ENCODE measurements around the gene FZD4.
"Not testable (repeated sequence)": the region's sequence is repeated elsewhere in the genome, so short reads cannot be mapped to it uniquely, and the experiment has no call there.

Gene FZD4

GRCh38 chr11:86938900-86939880 is 16.0 kb downstream of the FZD4 start:
- in situ Hi-C loops (cut with HindIII; ENCODE audit: low sequenced_read_pairs) = no loop called here

GRCh38 chr11:86938203-86938899 is 16.8 kb downstream of the FZD4 start:
- in situ Hi-C loops (cut with HindIII; ENCODE audit: low sequenced_read_pairs) = no loop called here

- in situ Hi-C loops (cut with HindIII; ENCODE audit: low sequenced_read_pairs) = not testable (repeated sequence)
Measured at GRCh38 chr11:86937193-86937806, 17.9 kb downstream of the FZD4 start.

- in situ Hi-C loops (cut with HindIII; ENCODE audit: low sequenced_read_pairs) = no loop called here
Measured at GRCh38 chr11:86934926-86935579, 20.1 kb downstream of the FZD4 start.

- in situ Hi-C loops (cut with HindIII; ENCODE audit: low sequenced_read_pairs) = no loop called here
Measured at GRCh38 chr11:86934582-86934900, 20.7 kb downstream of the FZD4 start.

GRCh38 chr11:86933891-86934581 is 21.2 kb downstream of the FZD4 start:
- in situ Hi-C loops (cut with HindIII; ENCODE audit: low sequenced_read_pairs) = no loop called here

- in situ Hi-C loops (cut with HindIII; ENCODE audit: low sequenced_read_pairs) = no loop called here
Measured at GRCh38 chr11:86932924-86933875, 22.0 kb downstream of the FZD4 start.

- in situ Hi-C loops (cut with HindIII; ENCODE audit: low sequenced_read_pairs) = no loop called here
Measured at GRCh38 chr11:86932259-86932585, 23.0 kb downstream of the FZD4 start.

GRCh38 chr11:86931548-86932258 is 23.5 kb downstream of the FZD4 start:
- in situ Hi-C loops (cut with HindIII; ENCODE audit: low sequenced_read_pairs) = no loop called here

GRCh38 chr11:86930957-86931547 is 24.1 kb downstream of the FZD4 start:
- in situ Hi-C loops (cut with HindIII; ENCODE audit: low sequenced_read_pairs) = no loop called here

GRCh38 chr11:86926975-86927374 is 28.2 kb downstream of the FZD4 start:
- in situ Hi-C loops (cut with HindIII; ENCODE audit: low sequenced_read_pairs) = no loop called here

GRCh38 chr11:86923999-86924766 is 31.0 kb downstream of the FZD4 start:
- in situ Hi-C loops (cut with HindIII; ENCODE audit: low sequenced_read_pairs) = no loop called here

- in situ Hi-C loops (cut with HindIII; ENCODE audit: low sequenced_read_pairs) = no loop called here
Measured at GRCh38 chr11:86922225-86922624, 33.0 kb downstream of the FZD4 start.

GRCh38 chr11:86919557-86920210 is 35.5 kb downstream of the FZD4 start:
- in situ Hi-C loops (cut with HindIII; ENCODE audit: low sequenced_read_pairs) = no loop called here

- in situ Hi-C loops (cut with HindIII; ENCODE audit: low sequenced_read_pairs) = no loop called here
Measured at GRCh38 chr11:86918973-86919372, 36.2 kb downstream of the FZD4 start.

GRCh38 chr11:86918496-86918895 is 36.7 kb downstream of the FZD4 start:
- in situ Hi-C loops (cut with HindIII; ENCODE audit: low sequenced_read_pairs) = no loop called here

GRCh38 chr11:86917589-86917988 is 37.6 kb downstream of the FZD4 start:
- in situ Hi-C loops (cut with HindIII; ENCODE audit: low sequenced_read_pairs) = no loop called here
